ENCODE measurements around the gene LHX6.

Gene LHX6

GRCh38 chr9:122190597-122191381 is 38.0 kb downstream of the LHX6 start:
- DNase-seq = no peak

GRCh38 chr9:122188369-122188768 is 40.4 kb downstream of the LHX6 start:
- DNase-seq = no peak

- DNase-seq = no peak
Observed at GRCh38 chr9:122186777-122187470, 41.8 kb downstream of the LHX6 start.

GRCh38 chr9:122186301-122186700 is 42.5 kb downstream of the LHX6 start:
- no peak for DNase-seq

GRCh38 chr9:122184551-122184950 is 44.2 kb downstream of the LHX6 start:
- DNase-seq = no peak

DNA sequence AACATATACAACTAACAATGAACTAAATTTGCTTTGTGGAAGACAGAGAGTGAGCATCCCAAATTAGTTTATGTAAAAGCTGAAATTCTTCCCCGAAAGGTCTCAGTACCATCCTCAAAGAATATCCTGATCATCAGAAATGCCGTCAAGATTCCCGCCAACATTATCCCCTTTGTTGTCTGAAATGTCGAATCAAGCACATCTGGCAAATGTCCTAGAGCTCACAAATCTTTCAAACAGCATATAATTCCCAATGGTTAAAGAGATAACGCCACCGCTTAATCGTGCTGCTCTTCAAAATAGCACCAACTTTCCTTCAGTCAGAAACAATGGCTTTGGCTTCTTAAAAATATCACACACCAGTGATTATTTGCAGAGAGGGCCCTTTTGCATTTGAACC is 45.3 kb downstream of the LHX6 start:
- DNase-seq = no peak

DNA sequence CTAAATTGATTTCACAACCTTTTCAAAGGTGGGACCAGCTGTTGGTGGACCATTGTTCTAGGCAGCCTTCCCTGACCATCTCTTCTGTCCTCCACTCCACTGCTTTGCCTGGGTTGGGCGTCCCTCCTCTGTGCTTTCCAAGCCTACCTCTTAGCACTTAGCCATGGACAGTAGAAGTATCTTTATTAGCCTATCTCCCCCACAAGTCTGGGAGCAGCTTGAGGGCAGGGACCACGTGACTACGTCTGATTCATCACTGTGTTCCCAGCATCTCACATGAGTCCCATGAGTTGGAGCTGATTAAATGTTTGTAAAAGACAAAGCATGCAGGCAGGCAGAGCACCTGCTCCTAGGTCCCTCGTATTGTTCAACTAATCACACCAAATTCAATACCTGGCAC is 48.1 kb downstream of the LHX6 start:
- DNase-seq = no peak

GRCh38 chr9:122179690-122180074 is 49.1 kb downstream of the LHX6 start:
- no peak for DNase-seq

DNA sequence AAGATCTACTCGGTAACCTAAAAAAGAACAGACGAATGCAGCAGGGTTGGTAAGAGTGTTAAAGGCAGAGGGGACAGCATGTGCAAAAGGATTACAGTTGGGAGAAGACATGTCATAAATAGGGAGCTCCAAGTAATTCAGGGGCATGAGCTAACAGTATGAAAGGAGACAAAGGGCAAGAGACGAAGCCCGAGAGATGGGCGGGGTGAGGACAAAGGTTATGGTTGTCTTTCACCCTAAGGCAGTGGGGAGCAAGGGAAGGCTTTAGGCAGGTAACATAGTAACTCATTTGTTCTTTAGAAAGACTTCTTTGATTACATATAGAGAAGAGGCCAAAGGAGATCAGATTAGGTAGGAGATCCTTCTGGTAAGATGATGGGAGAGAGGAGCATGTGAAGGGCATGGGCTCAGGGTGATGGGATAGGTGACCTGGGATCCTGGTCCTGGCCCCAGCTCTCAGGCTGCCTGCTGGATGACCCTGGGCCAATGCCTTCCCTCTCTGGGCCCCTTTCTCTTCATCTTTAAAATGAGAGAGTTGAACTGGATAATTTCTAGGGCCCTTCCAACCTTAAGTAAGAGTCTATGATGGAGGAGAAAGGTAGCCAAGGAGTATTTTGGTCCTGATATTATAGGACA is 49.6 kb downstream of the LHX6 start:
- DNase-seq = no peak

DNA sequence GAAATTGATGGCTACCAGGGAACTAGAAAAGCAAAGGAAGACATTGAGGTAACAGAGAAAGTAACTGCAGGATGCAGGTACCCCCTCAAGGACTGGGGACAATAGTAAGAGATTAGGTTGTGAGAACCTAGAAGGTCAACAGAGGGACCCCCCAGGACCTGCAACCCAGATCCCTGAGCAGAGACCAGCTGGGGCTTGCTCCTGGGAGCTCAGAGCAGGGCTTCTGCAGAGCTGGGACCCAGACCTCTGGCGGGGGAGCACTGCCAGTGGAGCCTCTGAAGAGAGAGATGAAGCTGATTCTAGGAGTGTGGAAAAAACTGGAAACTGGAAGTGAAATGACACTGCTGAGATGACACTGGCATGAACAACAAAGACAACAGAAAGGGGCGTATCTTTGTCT is 51.8 kb downstream of the LHX6 start:
- DNase-seq = no peak

- DNase-seq = no peak
Observed at GRCh38 chr9:122173670-122174069, 55.1 kb downstream of the LHX6 start.

GRCh38 chr9:122172131-122172530 is 56.6 kb downstream of the LHX6 start:
- no peak for DNase-seq

GRCh38 chr9:122168356-122168755 is 60.4 kb downstream of the LHX6 start:
- no peak for DNase-seq

DNA sequence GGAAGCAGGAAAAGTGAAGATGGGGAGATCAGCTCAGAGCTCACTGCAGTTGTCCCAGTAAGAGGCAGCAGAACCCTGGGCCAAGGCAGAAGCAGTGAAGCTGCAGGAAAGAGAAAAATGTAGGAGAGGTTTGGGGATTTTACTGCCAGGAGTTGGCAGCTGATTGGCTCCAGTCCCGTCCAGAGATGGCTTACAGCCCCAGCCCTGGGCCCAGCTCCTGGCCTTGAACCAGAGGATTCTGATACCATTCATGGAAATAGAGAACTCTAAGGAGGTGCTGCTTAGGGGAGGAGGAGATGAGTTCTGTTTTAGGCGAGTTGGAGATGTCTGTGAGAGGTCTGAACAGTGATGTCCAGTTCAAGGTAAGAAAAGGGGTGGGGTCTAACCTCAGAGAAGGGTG is 64.5 kb downstream of the LHX6 start:
- no peak for DNase-seq

- no peak for DNase-seq
Observed at GRCh38 chr9:122162415-122162814, 66.3 kb downstream of the LHX6 start.

GRCh38 chr9:122159925-122160246 is 68.9 kb downstream of the LHX6 start:
- DNase-seq = no peak

DNA sequence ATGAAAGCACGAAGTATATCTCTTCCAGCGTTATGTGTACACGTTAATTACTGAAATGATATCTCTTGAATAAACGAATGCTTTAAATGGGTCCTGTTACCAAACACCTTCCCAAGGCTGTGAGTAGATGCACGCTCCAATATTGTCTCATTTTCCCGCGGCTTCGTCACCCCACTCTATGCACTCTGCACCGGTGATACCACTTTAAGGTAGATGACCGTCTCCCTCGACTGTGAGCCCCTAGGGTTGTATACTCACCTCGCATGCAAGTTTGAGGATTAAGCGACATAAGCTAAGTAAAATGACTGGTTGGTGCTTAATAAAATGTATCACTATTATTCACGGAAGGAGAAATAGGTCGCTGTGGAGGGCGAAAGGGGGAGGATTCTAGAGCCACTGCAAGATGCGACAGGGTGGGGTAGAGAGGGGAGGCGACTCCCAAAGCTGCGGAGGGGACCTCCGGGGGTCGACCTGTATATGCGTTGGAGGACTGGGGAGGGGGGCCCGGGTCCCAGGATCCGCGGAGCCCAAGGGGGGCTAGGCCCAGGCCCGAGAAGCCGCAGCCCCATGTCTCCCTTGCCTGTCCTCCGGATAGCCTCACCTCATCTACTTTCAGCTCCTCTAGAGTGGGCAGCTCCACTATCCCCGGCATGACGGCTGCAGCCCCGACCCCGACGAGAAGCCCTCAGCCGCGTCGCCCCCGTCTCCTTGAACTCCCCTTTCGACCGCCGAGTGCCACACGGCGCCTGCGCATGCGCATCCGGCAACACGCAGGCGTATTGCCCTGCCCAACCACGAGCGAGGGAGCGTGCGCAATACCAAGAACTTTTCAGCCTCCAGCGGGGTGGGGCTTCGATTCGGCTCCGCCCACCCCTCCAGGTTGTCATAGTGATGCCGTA is 69.5 kb downstream of the LHX6 start, which contains the start of the genes MORN5 and NDUFA8:
MORN5 (plus strand) TSS at position 883 of the 899 bp plus-strand sequence. CDS start 65 bp downstream, outside the sequence.
NDUFA8 (minus strand) TSS at position 754 of the 899 bp plus-strand sequence; CDS start at position 652, 102 bp downstream.
- peak; percentile 96 for DNase-seq

DNA sequence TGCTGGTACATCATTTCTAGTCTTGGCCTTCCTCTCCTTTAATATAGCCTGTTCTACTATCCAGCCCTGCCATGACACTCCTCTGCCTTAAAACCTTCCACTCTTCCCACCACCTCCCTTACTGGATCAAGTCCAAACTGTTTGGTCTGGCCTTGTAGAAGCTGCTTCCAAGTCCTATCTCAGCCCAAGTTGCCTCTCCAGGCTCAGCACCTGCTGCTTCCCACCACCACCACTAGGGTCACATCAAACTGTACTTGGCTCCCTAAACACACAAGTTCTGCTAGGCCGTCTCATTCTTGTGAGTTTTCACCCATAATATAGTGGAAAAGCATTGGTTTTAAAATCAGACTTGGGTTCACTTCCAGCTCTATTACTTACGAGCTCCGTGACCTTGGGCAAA is 70.6 kb downstream of the LHX6 start:
- DNase-seq = peak; percentile 19

GRCh38 chr9:122155796-122156195 is 73.0 kb downstream of the LHX6 start:
- DNase-seq = no peak

Measured in retina (tissue), 1 donor.